RWPE2 (cell line): ENCODE measurements around the gene RNU5D-1.

ENCODE experiments used
- ATAC-seq: fragments of 200-7000 bp; cut with Tn5 transposase; 3 replicates; pipeline ENCODE4 v1.9.1; 2021; ENCODE audit warnings: low read depth
- DNase-seq: peaks from one replicate; pipeline ENCODE4 v3.0.0-alpha.2; 2020; ENCODE audit warnings: low spot score
- H3K27ac ChIP-seq: fragments of 450-650 bp; 2 replicates; pipeline ENCODE4 v1.5.1; 2017; ENCODE audit warnings: mild to moderate bottlenecking; ENCODE audit not compliant: poor library complexity, severe bottlenecking
- H3K27me3 ChIP-seq: fragments of 250-450 bp; sonication (Bioruptor Pico); 2 replicates; pipeline ENCODE4 v1.5.1; 2021; ENCODE audit warnings: mild to moderate bottlenecking, moderate library complexity; ENCODE audit not compliant: insufficient read depth, poor library complexity, severe bottlenecking
- H3K36me3 ChIP-seq: fragments of 250-450 bp; sonication (Bioruptor Pico); 2 replicates; pipeline ENCODE4 v1.5.1; 2020; ENCODE audit warnings: low read depth, mild to moderate bottlenecking, moderate library complexity
- H3K4me1 ChIP-seq: fragments of 250-450 bp; sonication (Bioruptor Pico); 2 replicates; pipeline ENCODE4 v1.5.1; 2021; ENCODE audit warnings: mild to moderate bottlenecking, moderate library complexity; ENCODE audit not compliant: insufficient read depth, poor library complexity, severe bottlenecking
- H3K4me3 ChIP-seq: fragments of 250-450 bp; sonication (Bioruptor Pico); 2 replicates; pipeline ENCODE4 v1.5.1; 2021; ENCODE audit warnings: mild to moderate bottlenecking, moderate library complexity; ENCODE audit not compliant: severe bottlenecking
- H3K9me3 ChIP-seq: fragments of 250-450 bp; sonication (Bioruptor Pico); 2 replicates; pipeline ENCODE4 v1.5.1; 2021; ENCODE audit warnings: mild to moderate bottlenecking, moderate library complexity; ENCODE audit not compliant: severe bottlenecking
- TF ChIP-seq, protein P1 (sequence below): fragments of 450-650 bp; IDR thresholded peaks from one replicate; pipeline ENCODE4 v1.5.1; 2017; ENCODE audit warnings: mild to moderate bottlenecking, moderate library complexity; ENCODE audit not compliant: poor library complexity, severe bottlenecking

The RNU5D-1 gene

DNA sequence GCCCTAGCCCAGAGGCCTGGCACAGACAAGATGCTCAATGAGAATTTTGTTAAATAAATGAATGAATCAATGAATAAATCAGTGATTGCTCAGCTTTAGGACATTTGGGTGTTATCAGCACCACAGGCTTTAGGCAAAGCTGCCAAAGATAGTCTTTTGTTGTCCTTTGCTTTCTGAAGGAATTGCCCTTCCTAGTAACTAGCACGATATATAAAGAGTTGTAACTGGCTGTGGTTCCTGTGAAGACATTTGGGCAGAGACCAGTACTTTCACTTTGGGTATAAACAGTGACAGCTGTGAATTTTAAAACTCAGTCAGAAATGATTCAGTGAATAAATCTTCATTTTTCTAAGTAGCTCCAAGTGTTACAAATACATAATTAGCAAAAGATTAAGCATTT, 13.3 kb downstream of the RNU5D-1 start:
- peaks cover 2% of the 10 kb centered on the region for H3K4me1 ChIP-seq
- no peaks in the 10 kb centered on the region for H3K9me3 ChIP-seq
- no peak for DNase-seq
- TF ChIP-seq, protein P1, sequence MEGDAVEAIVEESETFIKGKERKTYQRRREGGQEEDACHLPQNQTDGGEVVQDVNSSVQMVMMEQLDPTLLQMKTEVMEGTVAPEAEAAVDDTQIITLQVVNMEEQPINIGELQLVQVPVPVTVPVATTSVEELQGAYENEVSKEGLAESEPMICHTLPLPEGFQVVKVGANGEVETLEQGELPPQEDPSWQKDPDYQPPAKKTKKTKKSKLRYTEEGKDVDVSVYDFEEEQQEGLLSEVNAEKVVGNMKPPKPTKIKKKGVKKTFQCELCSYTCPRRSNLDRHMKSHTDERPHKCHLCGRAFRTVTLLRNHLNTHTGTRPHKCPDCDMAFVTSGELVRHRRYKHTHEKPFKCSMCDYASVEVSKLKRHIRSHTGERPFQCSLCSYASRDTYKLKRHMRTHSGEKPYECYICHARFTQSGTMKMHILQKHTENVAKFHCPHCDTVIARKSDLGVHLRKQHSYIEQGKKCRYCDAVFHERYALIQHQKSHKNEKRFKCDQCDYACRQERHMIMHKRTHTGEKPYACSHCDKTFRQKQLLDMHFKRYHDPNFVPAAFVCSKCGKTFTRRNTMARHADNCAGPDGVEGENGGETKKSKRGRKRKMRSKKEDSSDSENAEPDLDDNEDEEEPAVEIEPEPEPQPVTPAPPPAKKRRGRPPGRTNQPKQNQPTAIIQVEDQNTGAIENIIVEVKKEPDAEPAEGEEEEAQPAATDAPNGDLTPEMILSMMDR = no peak
- no peak for ATAC-seq
- H3K36me3 ChIP-seq = no peaks in the 10 kb centered on the region
- no peaks in the 10 kb centered on the region for H3K27me3 ChIP-seq
- no peak overlapping the region for H3K27ac ChIP-seq
- H3K4me3 ChIP-seq = no peak overlapping the region

- Histone ChIP-seq H3K4me1 (peaks cover 2% of the 10 kb centered on the region), H3K4me3 (no peak overlapping the region), H3K9me3 (no peaks in the 10 kb centered on the region), H3K27me3 (no peaks in the 10 kb centered on the region), H3K36me3 (no peaks in the 10 kb centered on the region), H3K27ac (no peak overlapping the region)
- DNase-seq (no peak), ATAC-seq (no peak)
- TF ChIP-seq, protein P1 = no peak
Measured at GRCh38 chr1:44717156-44717555, 13.8 kb downstream of the RNU5D-1 start.

DNA sequence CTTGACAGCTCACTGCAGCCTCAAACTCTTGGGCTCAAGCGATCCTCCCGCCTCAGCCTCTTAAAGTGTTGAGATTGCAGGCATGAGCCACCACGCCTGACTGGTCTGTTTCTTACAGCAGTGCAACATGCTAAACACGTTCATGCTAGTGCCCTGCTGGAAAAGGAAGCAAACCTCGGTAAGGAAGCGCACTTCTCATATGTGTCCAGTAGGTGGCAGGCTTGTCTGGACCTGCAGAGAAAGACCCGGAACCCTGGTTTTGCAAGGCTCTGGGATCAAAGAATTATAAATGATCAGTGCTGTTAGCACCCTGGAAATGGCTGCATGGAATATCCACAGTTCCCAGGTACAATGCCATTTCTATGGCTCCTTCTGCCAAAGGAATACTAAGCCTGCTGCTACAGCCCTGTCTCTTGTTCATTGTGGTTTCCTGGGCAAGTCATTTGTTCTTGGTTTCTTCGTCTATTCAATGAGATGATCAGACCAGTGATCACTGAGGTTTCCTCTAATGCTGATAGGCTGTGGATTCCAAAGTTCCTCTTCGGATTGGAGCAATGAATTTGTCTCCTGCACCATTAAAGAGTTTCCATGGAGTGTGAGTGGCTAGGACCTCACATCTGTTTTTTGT, 15.9 kb downstream of the RNU5D-1 start:
- TF ChIP-seq, protein P1 = peak; percentile 92
- no peaks in the 10 kb centered on the region for H3K9me3 ChIP-seq
- no peaks in the 10 kb centered on the region for H3K4me1 ChIP-seq
- H3K4me3 ChIP-seq = no peak overlapping the region
- no peaks in the 10 kb centered on the region for H3K27me3 ChIP-seq
- ATAC-seq = peak; percentile 60
- no peak for DNase-seq
- no peaks in the 10 kb centered on the region for H3K36me3 ChIP-seq
- no peak overlapping the region for H3K27ac ChIP-seq

GRCh38 chr1:44714532-44714931, 16.4 kb downstream of the RNU5D-1 start:
- ATAC-seq (no peak), DNase-seq (no peak)
- Histone ChIP-seq H3K27me3 (no peaks in the 10 kb centered on the region), H3K4me1 (no peaks in the 10 kb centered on the region), H3K27ac (no peak overlapping the region), H3K36me3 (no peaks in the 10 kb centered on the region), H3K4me3 (no peak overlapping the region), H3K9me3 (no peaks in the 10 kb centered on the region)
- TF ChIP-seq, protein P1 = no peak

DNA sequence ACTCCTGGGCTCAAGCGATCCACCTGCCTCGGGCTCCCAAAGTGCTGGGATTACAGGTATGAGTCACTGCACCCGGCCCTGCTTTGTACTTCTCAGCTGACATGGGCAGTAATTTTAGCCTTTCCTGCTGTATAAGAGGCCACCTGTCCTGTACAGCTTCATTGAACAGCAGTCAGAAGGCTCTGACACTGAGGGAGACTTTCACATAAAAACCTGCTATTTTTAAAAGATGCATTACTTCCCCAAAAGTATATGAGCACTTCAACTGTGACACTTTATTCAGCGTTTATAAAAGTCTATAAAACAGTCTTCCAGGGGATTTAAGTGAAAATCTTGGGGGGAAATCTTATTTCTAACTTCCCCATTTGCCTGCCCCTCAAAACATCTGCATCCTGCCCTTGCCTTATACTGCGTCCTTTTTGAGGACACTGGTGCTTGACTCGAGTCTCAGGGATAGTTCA, 17.6 kb downstream of the RNU5D-1 start:
- Histone ChIP-seq H3K27me3 (no peaks in the 10 kb centered on the region), H3K4me1 (no peaks in the 10 kb centered on the region), H3K4me3 (no peak overlapping the region), H3K9me3 (no peaks in the 10 kb centered on the region), H3K27ac (no peak overlapping the region), H3K36me3 (no peaks in the 10 kb centered on the region)
- TF ChIP-seq, protein P1 = no peak
- ATAC-seq = peak; percentile 82
- no peak for DNase-seq
